NCI-H2029 (cell line): ENCODE measurements around the gene MEIS2.

Experiments used
- DNase-seq: peaks from one replicate; lab custom pipeline; 2025; lab: John Stamatoyannopoulos, UW

Gene MEIS2

GRCh38 chr15:37100109-37100965, at the start of gene MEIS2:
Gene MEIS2 (minus strand): TSS chr15:37100549. CDS start chr15:37099466, 1,083 bp downstream.
- DNase-seq = peak; percentile 45

GRCh38 chr15:37149146-37149545, 48.8 kb upstream of the MEIS2 start:
- DNase-seq = no peak

GRCh38 chr15:37148714-37149113, 48.4 kb upstream of the MEIS2 start:
- no peak for DNase-seq

- no peak for DNase-seq
These were observed 43.0 kb upstream of the MEIS2 start for GRCh38 chr15:37143351-37143750.

GRCh38 chr15:37142371-37142770, 42.0 kb upstream of the MEIS2 start:
- no peak for DNase-seq

GRCh38 chr15:37140531-37141058, 40.2 kb upstream of the MEIS2 start:
- DNase-seq = no peak

- no peak for DNase-seq
These were observed 38.4 kb upstream of the MEIS2 start for GRCh38 chr15:37138591-37139215.

GRCh38 chr15:37137221-37137620, 36.9 kb upstream of the MEIS2 start:
- DNase-seq = no peak

GRCh38 chr15:37136666-37137065, 36.3 kb upstream of the MEIS2 start:
- no peak for DNase-seq

GRCh38 chr15:37135225-37135624, 34.9 kb upstream of the MEIS2 start:
- DNase-seq = no peak

- DNase-seq = no peak
These were observed 34.4 kb upstream of the MEIS2 start for GRCh38 chr15:37134699-37135131.

- no peak for DNase-seq
These were observed 33.9 kb upstream of the MEIS2 start for GRCh38 chr15:37134244-37134643.

- DNase-seq = no peak
These were observed 33.3 kb upstream of the MEIS2 start for GRCh38 chr15:37133602-37134001.

GRCh38 chr15:37132826-37133417, 32.6 kb upstream of the MEIS2 start:
- no peak for DNase-seq

GRCh38 chr15:37131621-37132020, 31.3 kb upstream of the MEIS2 start:
- DNase-seq = no peak

- no peak for DNase-seq
These were observed 30.0 kb upstream of the MEIS2 start for GRCh38 chr15:37130356-37130755.

GRCh38 chr15:37125143-37125542, 24.8 kb upstream of the MEIS2 start:
- no peak for DNase-seq

GRCh38 chr15:37124331-37124730, 24.0 kb upstream of the MEIS2 start:
- no peak for DNase-seq

GRCh38 chr15:37122703-37123102, 22.4 kb upstream of the MEIS2 start:
- no peak for DNase-seq

- no peak for DNase-seq
These were observed 21.1 kb upstream of the MEIS2 start for GRCh38 chr15:37121492-37121891.

GRCh38 chr15:37117030-37117429, 16.7 kb upstream of the MEIS2 start:
- no peak for DNase-seq

- DNase-seq = no peak
These were observed 15.2 kb upstream of the MEIS2 start for GRCh38 chr15:37115538-37115937.
